Neural progenitor cell (in vitro differentiated cells): Measurements from ENCODE around the gene TRIO. TPM values are rescaled to one million over a fixed set of nuclear protein-coding genes. Genes with fewer than 3 reads are reported as not detected.

Experiments used
- DNase-seq: peaks from one replicate; pipeline ENCODE4 v3.0.0-alpha.2; 2016; ENCODE audit warnings: low spot score
- H2AFZ ChIP-seq: fragments of 200-600 bp; sonication (generic); replicated peaks from 2 replicates; pipeline ENCODE4 v1.6.1; 2016; ENCODE audit warnings: antibody characterized with exemption
- H3F3A ChIP-seq: fragments of 200-600 bp; sonication (generic); 2 replicates; pipeline ENCODE4 v1.6.1; 2016; ENCODE audit warnings: antibody characterized with exemption, low read depth
- H3K27ac ChIP-seq: fragments of 200-600 bp; sonication (generic); 2 replicates; pipeline ENCODE4 v1.5.1; 2016; ENCODE audit warnings: mild to moderate bottlenecking
- H3K27me3 ChIP-seq: fragments of 200-600 bp; sonication (generic); 2 replicates; pipeline ENCODE4 v1.6.1; 2016; ENCODE audit warnings: mild to moderate bottlenecking, moderate library complexity
- H3K36me3 ChIP-seq: fragments of 200-600 bp; sonication (generic); 2 replicates; pipeline ENCODE4 v1.5.1; 2016
- H3K4me1 ChIP-seq: fragments of 200-600 bp; sonication (generic); 2 replicates; pipeline ENCODE4 v1.6.1; 2016; ENCODE audit warnings: mixed run types
- H3K4me2 ChIP-seq: fragments of 200-600 bp; sonication (generic); 2 replicates; pipeline ENCODE4 v1.6.1; 2016
- H3K4me3 ChIP-seq: fragments of 200-600 bp; sonication (generic); 2 replicates; pipeline ENCODE4 v1.5.1; 2016
- H3K79me2 ChIP-seq: fragments of 200-600 bp; sonication (generic); 2 replicates; pipeline ENCODE4 v1.6.1; 2016; ENCODE audit warnings: low read depth
- H3K9ac ChIP-seq: fragments of 200-600 bp; sonication (generic); 2 replicates; pipeline ENCODE4 v1.6.1; 2016
- H3K9me3 ChIP-seq: fragments of 200-600 bp; sonication (generic); 2 replicates; pipeline ENCODE4 v1.5.1; 2016; ENCODE audit warnings: low read depth
- H4K20me1 ChIP-seq: fragments of 200-600 bp; sonication (generic); 2 replicates; pipeline ENCODE4 v1.6.1; 2016; ENCODE audit warnings: low read depth
- H3K27ac Mint-ChIP-seq: 3 replicates; pipeline ENCODE4 v1.8.0; 2021; ENCODE audit warnings: mixed read lengths
- H3K27me3 Mint-ChIP-seq: 2 replicates; pipeline ENCODE4 v1.8.0; 2022; ENCODE audit warnings: low read depth, mild to moderate bottlenecking, inconsistent platforms, moderate library complexity, mixed read lengths; ENCODE audit not compliant: insufficient read depth
- H3K36me3 Mint-ChIP-seq: 3 replicates; pipeline ENCODE4 v1.8.0; 2021; ENCODE audit warnings: mixed read lengths
- H3K4me1 Mint-ChIP-seq: 3 replicates; pipeline ENCODE4 v1.8.0; 2021; ENCODE audit warnings: mixed read lengths
- H3K4me3 Mint-ChIP-seq: 3 replicates; pipeline ENCODE4 v1.8.0; 2021; ENCODE audit warnings: mild to moderate bottlenecking, moderate library complexity, mixed read lengths
- H3K9me3 Mint-ChIP-seq: 3 replicates; pipeline ENCODE4 v1.8.0; 2020; ENCODE audit warnings: mixed read lengths
- CTCF ChIP-seq: fragments of 200-600 bp; sonication (generic); IDR thresholded peaks from 2 replicates; pipeline ENCODE4 v1.5.1; 2017; ENCODE audit warnings: antibody characterized with exemption, mild to moderate bottlenecking
- EZH2 ChIP-seq: fragments of 200-600 bp; sonication (generic); IDR thresholded peaks from 2 replicates; pipeline ENCODE4 v1.6.1; 2017; ENCODE audit warnings: antibody characterized with exemption, mild to moderate bottlenecking, moderate library complexity
- EZH2phosphoT487 ChIP-seq: fragments of 200-600 bp; sonication (generic); IDR thresholded peaks from 2 replicates; pipeline ENCODE4 v1.6.1; 2017; ENCODE audit warnings: antibody characterized with exemption
- total RNA-seq: library from RNA; depleted of rRNA; stranded (reverse); fragments of >200 nt; gene quantifications from 2 replicates; pipeline ENCODE4 v1.2.3, GENCODE V29; 2015; ENCODE audit warnings: low replicate concordance

Gene TRIO
- total RNA-seq, 1 donor from 2014 or later, result 84.7 TPM

GRCh38 chr5:14400611-14401010 lies 257.5 kb downstream of the TRIO start:
- Histone ChIP-seq H3K79me2 (no peaks in the 10 kb centered on the region), H3K4me1 (no peaks in the 10 kb centered on the region), H3K36me3 (no peaks in the 10 kb centered on the region)

GRCh38 chr5:14401639-14402038 lies 258.5 kb downstream of the TRIO start:
- Histone ChIP-seq H4K20me1 (peaks cover 7% of the 10 kb centered on the region), H2AFZ (no peak overlapping the region), H3F3A (peaks cover 4% of the 10 kb centered on the region), H3K9me3 (no peaks in the 10 kb centered on the region), H3K4me2 (no peak overlapping the region), H3K79me2 (no peaks in the 10 kb centered on the region), H3K27me3 (no peaks in the 10 kb centered on the region), H3K36me3 (no peaks in the 10 kb centered on the region), H3K4me3 (no peak overlapping the region), H3K9ac (no peak overlapping the region), H3K27ac (no peak overlapping the region), H3K4me1 (no peaks in the 10 kb centered on the region)
- no peak for DNase-seq
- peaks cover 20% of the 10 kb centered on the region for H3K4me1 Mint-ChIP-seq
- H3K27me3 Mint-ChIP-seq, result no peaks in the 10 kb centered on the region
- no peak for TF ChIP-seq EZH2
- no peak for TF ChIP-seq EZH2phosphoT487
- TF ChIP-seq CTCF, result no peak
- no peak overlapping the region for H3K4me3 Mint-ChIP-seq
- H3K9me3 Mint-ChIP-seq, result no peaks in the 10 kb centered on the region
- H3K36me3 Mint-ChIP-seq, result peaks cover 39% of the 10 kb centered on the region
- H3K27ac Mint-ChIP-seq, result no peak overlapping the region

More at GRCh38 chr5:14400611-14401010, 257.5 kb downstream of the TRIO start:
- DNase-seq, result no peak
- Histone ChIP-seq H3K27me3 (no peaks in the 10 kb centered on the region), H3K4me2 (no peak overlapping the region), H3K9ac (no peak overlapping the region), H2AFZ (no peak overlapping the region), H3K27ac (no peak overlapping the region), H3K9me3 (no peaks in the 10 kb centered on the region), H3K4me3 (no peak overlapping the region), H4K20me1 (peaks cover 7% of the 10 kb centered on the region), H3F3A (peaks cover 4% of the 10 kb centered on the region)
- no peak for TF ChIP-seq CTCF
- no peak for TF ChIP-seq EZH2
- no peak for TF ChIP-seq EZH2phosphoT487
- Mint-ChIP-seq H3K4me1 (peaks cover 20% of the 10 kb centered on the region), H3K27ac (no peak overlapping the region), H3K4me3 (no peak overlapping the region), H3K27me3 (no peaks in the 10 kb centered on the region), H3K36me3 (peaks cover 36% of the 10 kb centered on the region), H3K9me3 (no peaks in the 10 kb centered on the region)

- Histone ChIP-seq H3K79me2 (no peaks in the 10 kb centered on the region), H3K36me3 (no peaks in the 10 kb centered on the region), H3K4me3 (no peak overlapping the region), H3K4me1 (no peaks in the 10 kb centered on the region), H3K4me2 (no peak overlapping the region), H3K9me3 (no peaks in the 10 kb centered on the region), H3K27ac (no peak overlapping the region), H3F3A (peaks cover 4% of the 10 kb centered on the region), H3K9ac (no peak overlapping the region), H2AFZ (no peak overlapping the region), H4K20me1 (peaks cover 7% of the 10 kb centered on the region), H3K27me3 (no peaks in the 10 kb centered on the region)
- Mint-ChIP-seq H3K4me3 (no peak overlapping the region), H3K27me3 (no peaks in the 10 kb centered on the region), H3K9me3 (no peaks in the 10 kb centered on the region), H3K4me1 (peaks cover 20% of the 10 kb centered on the region), H3K36me3 (peaks cover 43% of the 10 kb centered on the region), H3K27ac (no peak overlapping the region)
- no peak for DNase-seq
- no peak for TF ChIP-seq EZH2
- TF ChIP-seq EZH2phosphoT487, result no peak
- TF ChIP-seq CTCF, result no peak
Measured at GRCh38 chr5:14402424-14402823, 259.3 kb downstream of the TRIO start.
